ENCODE data around the gene MYOD1. TPM values are rescaled to one million over a fixed set of nuclear protein-coding genes. Genes with fewer than 3 reads are reported as not detected.

The MYOD1 gene
- total and polyA plus RNA-seq, 2 of the 13 experiments (the other 11 are each of a cell fraction or from before 2014, with no cell fraction given) = not detected

DNA sequence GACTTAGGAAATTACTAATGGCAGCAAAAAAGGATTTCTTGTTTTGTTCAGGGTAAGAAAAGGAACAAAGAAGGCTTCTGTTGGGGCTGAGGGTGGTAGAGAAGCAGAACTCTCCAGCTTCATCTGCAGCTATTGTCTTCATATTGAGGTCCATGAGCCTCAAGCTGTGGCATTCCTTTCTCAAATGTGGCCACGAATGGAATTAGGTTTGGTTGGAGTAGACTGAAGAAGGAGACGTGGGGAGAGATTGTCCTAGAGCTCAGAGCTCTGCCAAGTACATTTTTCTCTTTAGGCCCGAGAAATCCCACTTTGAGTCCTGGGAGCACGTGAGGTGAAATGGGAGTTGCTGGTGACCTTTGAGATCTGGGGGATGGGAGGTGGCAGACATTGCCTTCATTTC is 25.8 kb upstream of the MYOD1 start (continued):
- TF ChIP-seq, protein P1, sequence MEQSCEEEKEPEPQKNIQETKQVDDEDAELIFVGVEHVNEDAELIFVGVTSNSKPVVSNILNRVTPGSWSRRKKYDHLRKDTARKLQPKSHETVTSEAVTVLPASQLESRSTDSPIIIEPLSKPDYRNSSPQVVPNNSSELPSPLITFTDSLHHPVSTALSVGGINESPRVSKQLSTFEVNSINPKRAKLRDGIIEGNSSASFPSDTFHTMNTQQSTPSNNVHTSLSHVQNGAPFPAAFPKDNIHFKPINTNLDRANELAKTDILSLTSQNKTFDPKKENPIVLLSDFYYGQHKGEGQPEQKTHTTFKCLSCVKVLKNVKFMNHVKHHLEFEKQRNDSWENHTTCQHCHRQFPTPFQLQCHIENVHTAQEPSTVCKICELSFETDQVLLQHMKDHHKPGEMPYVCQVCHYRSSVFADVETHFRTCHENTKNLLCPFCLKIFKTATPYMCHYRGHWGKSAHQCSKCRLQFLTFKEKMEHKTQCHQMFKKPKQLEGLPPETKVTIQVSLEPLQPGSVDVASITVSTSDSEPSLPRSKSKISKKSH (CRISPR knock-in tag; IDR thresholded peaks at IDR 0.05; ENCODE audit: borderline replicate concordance) = no peak
- TF ChIP-seq, protein P2, sequence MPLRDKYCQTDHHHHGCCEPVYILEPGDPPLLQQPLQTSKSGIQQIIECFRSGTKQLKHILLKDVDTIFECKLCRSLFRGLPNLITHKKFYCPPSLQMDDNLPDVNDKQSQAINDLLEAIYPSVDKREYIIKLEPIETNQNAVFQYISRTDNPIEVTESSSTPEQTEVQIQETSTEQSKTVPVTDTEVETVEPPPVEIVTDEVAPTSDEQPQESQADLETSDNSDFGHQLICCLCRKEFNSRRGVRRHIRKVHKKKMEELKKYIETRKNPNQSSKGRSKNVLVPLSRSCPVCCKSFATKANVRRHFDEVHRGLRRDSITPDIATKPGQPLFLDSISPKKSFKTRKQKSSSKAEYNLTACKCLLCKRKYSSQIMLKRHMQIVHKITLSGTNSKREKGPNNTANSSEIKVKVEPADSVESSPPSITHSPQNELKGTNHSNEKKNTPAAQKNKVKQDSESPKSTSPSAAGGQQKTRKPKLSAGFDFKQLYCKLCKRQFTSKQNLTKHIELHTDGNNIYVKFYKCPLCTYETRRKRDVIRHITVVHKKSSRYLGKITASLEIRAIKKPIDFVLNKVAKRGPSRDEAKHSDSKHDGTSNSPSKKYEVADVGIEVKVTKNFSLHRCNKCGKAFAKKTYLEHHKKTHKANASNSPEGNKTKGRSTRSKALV (CRISPR knock-in tag; IDR thresholded peaks at IDR 0.05) = no peak
- TF ChIP-seq, protein P3, sequence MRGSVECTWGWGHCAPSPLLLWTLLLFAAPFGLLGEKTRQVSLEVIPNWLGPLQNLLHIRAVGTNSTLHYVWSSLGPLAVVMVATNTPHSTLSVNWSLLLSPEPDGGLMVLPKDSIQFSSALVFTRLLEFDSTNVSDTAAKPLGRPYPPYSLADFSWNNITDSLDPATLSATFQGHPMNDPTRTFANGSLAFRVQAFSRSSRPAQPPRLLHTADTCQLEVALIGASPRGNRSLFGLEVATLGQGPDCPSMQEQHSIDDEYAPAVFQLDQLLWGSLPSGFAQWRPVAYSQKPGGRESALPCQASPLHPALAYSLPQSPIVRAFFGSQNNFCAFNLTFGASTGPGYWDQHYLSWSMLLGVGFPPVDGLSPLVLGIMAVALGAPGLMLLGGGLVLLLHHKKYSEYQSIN (CRISPR knock-in tag; IDR thresholded peaks at IDR 0.05; ENCODE audit: borderline replicate concordance) = no peak
- TF ChIP-seq NAIF1 (CRISPR knock-in tag; IDR thresholded peaks at IDR 0.05; ENCODE audit: borderline replicate concordance) (no peak), ZNF839 (CRISPR knock-in tag; IDR thresholded peaks at IDR 0.05; ENCODE audit: borderline replicate concordance) (no peak), TBL1XR1 (IDR thresholded peaks at IDR 0.05; ENCODE audit: borderline replicate concordance, low read length, partially characterized antibody) (no peak), CREM (IDR thresholded peaks at IDR 0.05) (no peak), CREM (CRISPR knock-in tag; IDR thresholded peaks at IDR 0.05) (no peak), ATF1 (CRISPR knock-in tag; IDR thresholded peaks at IDR 0.05) (no peak), ZNF781 (CRISPR knock-in tag; IDR thresholded peaks at IDR 0.05; ENCODE audit: borderline replicate concordance, not compliant biosample characterization) (no peak), SRSF4 (IDR thresholded peaks at IDR 0.05; ENCODE audit: low read depth, low read length, poor library complexity, severe bottlenecking) (no peak)
